CD1c-positive myeloid dendritic cell (primary cell): Measurements from ENCODE around the gene RYR3.

Experiments used
- DNase-seq: peaks from one replicate; pipeline ENCODE4 v3.0.0-alpha.2; 2016; ENCODE audit errors: extremely low spot score

Gene RYR3

DNA sequence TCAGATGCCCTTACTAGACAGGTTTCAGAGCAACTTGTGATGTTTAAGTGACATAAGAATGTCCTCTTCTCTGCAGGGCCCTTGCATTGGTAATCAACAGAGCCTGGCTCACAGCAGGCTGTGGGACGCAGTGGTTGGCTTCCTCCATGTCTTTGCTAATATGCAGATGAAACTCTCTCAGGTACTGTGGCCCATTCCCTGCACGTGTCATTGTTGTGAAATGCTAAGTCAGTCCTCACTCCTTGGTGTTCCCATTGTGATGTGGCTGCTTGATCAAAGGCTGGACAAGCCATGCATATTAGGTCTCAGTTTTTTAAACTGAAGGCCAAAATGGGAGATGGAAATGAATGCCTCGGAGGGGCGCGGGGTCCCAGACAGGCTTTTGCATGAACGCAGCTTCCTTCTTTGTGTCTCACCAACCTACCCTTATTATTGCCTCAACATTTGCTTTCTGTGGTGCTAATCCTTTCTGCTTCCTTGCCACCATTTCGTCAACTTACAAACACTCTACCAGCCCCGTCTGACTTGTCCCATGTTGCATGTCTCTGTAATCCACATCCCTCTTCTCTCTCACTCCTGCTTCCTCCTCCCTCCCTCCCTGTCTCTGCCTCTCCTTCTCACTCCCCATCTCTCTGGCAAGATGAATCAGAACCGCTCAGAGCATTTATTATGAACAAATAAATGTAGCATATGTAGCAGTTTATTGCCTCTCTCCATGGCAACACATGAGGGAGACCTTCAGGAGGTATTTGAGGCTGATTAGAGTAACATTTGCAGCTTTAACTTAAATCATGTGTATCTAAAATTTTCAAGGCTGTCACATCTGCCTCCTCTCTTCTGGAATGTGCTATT is 524.4 kb downstream of the RYR3 start:
- DNase-seq, result no peak

- DNase-seq, result no peak
Observed at GRCh38 chr15:33837294-33837693, 526.5 kb downstream of the RYR3 start.

GRCh38 chr15:33839540-33839939 is 528.8 kb downstream of the RYR3 start:
- DNase-seq, result no peak

DNA sequence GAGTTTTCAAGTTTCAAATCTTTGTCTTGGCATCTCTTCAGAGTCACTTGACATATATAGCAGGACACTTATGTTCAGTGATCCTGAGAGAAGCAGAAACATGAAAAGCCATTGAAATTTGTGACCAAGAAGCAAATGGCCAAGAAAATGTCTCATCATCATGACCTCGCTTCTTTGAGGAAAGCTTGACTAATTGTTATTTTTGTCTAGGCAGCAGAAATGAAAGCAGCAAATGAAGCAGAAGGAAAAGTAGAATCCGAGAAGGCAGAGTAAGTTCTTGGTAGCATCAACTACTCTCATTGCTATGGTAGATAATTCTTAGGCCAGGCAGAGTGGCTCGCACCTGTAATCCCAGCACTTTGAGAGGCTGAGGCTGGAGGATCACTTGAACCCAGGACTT is 529.8 kb downstream of the RYR3 start:
- no peak for DNase-seq

DNA sequence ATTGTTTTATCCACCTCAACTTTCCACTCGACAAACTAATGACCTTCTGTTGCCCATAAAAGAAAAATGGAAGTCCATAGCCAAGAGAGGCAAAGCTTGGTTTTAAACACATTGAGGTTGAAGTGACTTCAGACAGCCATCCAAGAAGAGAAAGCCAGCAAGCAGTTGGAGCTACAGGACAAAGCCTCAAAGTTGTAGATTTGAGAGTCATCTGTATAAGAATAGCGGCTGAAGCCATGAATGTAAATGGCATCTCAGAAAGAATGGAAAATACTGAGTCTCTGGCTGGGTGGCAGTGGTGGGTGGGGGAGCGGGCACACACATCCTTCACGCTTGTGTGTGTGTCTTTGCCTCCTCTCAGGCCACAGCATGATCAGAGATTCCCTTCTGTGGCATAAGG is 533.4 kb downstream of the RYR3 start:
- no peak for DNase-seq

- no peak for DNase-seq
Observed at GRCh38 chr15:33844597-33844996, 533.8 kb downstream of the RYR3 start.

GRCh38 chr15:33846142-33846541 is 535.4 kb downstream of the RYR3 start:
- DNase-seq, result no peak

GRCh38 chr15:33846862-33847261 is 536.1 kb downstream of the RYR3 start:
- DNase-seq, result no peak

DNA sequence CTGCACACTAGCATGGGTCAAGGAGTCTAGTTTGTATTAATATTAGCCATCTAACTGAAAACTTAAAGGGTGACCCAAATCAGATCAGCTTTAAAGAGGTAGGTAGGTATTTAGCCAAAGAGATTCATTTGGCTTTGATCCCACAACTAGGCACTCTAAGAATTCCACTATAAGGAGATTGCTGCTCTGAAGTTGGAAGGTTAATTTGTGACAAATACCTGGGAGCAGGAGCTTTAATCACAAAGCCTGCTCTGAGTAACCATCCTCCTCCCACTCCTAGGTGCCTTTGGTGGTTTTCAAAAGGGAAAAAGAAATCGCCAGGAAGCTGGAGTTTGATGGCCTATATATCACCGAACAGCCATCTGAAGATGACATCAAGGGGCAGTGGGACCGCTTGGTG is 537.2 kb downstream of the RYR3 start:
- no peak for DNase-seq

DNA sequence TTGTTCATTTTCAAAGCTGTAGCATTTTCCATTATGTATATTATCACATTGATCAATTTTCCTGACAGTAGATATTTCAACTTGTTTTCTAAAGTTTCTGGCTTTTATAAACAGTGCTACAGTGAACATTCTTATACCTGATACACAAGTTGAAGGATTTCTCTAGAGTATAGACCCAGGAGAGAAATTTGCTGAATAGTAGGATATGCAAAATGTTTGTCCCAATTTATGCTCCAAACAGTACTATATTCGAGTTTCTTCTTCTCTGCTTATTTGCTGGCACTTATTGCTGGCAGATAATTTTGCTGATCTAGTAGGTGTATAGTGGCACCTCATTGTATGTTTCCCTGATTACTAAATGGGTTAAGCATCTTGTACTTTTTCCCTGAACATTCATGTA is 540.3 kb downstream of the RYR3 start:
- no peak for DNase-seq

DNA sequence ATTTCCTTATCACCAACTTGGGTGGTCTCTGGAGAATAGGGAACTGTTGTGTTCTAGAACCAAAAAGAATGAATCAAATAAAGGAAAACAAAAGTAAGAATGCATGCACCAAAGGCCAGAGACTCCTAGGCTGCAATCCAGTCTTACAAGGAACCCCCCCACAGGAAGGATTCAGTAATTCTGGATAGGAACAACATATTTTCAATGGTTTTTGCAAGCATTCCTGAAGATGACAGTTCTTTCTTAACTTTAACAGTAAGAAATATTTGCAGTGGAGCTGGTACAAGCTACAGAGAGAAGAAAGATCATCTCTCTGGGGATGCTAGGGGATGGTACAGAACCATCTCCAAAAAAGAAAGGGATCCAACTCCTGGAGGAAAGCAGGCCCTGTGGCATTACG is 541.3 kb downstream of the RYR3 start:
- DNase-seq, result no peak

DNA sequence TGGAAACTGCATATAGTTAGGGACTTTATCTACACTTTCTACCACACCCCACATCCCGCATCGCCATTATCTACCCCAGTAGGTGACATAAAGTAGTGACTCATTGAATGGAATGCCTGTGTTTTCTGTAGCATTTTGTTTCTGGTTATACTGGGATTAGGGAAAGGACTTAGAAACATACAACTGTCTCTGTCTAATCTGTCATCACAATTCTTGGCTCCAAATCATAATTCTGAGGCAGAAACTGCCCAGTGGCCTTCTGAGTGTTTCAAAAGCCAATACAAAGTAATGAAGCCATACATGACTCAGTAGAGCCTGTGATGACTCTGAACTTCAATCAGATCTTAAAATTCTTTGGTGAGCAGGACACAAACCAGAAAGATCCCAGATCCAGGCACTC is 541.8 kb downstream of the RYR3 start:
- DNase-seq, result no peak

DNA sequence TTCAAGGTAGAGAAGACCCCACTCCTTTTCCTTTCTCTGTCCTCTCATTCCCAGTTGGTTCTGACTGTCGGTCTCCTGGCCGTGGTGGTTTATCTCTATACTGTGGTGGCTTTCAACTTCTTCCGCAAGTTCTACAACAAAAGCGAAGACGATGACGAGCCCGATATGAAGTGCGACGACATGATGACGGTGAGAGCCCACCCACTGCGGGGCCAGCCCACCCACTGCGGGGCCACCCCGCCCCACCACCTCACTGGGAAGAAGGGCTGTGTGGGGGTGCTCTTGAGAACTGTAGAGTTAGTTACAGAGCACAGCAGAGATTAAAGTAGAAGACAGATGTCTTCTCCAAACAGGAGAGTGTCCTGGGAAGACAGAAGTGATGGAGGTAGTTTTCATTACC is 547.0 kb downstream of the RYR3 start:
- no peak for DNase-seq

- no peak for DNase-seq
Observed at GRCh38 chr15:33858836-33859235, 548.1 kb downstream of the RYR3 start.

DNA sequence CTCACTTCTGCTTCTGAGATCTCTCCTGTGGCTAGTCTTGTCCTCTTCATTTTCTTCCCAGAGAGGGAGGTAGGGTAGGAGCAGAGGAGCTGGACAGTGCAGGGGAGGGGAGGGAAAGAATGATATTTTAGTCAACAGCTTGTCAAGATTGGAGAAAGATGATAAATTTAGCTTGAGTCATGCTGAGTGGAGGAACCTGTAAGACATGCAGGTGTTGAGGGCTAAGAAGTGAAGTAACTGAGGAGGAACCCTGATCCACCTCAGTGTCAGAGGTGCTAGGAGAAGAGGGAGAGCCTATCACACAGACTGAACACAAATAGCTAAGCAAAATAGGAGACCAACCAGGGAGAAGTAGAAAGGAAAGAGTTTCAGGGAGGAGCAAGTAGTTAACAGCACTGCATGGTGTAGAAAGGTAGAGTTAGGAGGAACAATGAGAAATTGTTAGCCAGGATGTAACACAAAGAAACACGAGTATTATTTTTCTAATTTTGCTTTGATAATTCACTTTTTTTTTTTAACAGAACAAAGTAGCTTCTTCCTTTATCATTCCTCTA is 549.3 kb downstream of the RYR3 start:
- no peak for DNase-seq

GRCh38 chr15:33860754-33861153 is 550.0 kb downstream of the RYR3 start:
- DNase-seq, result no peak

- no peak for DNase-seq
Observed at GRCh38 chr15:33864360-33865075, 553.8 kb downstream of the RYR3 start.

DNA sequence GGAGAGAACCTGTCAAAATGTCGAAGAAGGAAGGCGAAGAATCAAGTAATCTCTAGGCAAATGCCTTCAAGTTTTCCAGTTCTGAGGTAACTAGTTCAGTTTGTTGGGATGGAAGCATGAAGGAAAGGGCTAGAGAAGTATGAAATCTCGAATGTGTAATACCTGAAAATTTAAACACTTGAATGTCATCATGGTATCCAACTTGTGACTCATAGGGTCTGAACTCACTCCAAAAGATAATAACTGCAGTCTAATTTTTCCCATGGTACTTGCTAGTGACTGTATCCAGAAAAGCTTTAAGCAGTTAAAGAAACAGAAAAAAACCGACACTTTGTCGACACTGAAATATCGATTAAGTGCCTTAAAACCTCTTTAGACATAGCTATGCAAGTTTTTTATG is 554.6 kb downstream of the RYR3 start:
- no peak for DNase-seq

DNA sequence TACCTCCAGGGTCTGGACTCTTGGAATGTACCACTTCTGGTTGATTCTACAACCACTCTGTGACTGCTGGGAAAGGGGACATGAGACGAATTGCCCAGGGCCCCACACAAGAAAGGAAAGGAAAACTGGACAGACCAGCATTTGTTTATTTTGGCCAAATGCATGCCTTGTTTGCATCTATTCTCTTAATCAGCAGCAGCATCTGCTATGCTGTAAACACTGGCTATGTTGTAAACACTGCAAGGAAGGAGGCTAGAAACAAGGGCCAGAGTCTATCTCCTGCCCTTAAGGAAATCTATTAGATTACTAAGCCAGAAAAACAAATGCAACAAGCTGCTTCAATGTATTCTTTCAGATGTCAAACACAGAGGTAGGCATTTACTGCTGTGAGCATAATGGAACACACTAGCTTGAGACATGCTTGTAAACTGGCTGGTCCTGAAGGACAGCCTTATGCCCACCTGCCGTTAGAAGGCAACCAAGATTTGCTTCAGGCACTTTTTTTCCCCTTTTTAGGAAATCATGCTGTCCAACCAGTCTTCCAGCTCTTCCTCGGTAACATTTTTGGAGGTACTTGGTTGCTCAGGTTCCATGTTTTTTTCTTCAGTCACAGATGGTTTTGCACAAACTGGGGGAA is 555.5 kb downstream of the RYR3 start:
- DNase-seq, result no peak

DNA sequence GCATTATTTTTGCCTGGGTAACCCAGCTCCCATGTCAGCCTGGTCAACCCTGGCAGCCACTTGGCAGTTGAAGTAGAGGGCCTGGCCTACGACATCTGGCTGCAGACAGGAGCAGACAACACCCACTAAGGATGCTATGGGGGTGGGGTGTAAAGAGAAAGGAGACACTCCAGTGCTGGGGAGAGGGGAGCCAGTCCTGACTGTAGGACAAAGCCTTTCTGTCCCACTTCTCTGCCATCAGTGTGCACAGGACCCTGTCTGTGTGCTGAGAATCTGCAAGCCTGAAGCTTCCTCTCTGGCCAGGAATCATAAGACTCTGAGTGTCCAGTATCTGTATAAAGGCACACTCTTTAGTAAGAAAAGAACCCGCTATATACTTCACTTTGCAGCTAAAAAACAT is 561.2 kb downstream of the RYR3 start:
- no peak for DNase-seq

DNA sequence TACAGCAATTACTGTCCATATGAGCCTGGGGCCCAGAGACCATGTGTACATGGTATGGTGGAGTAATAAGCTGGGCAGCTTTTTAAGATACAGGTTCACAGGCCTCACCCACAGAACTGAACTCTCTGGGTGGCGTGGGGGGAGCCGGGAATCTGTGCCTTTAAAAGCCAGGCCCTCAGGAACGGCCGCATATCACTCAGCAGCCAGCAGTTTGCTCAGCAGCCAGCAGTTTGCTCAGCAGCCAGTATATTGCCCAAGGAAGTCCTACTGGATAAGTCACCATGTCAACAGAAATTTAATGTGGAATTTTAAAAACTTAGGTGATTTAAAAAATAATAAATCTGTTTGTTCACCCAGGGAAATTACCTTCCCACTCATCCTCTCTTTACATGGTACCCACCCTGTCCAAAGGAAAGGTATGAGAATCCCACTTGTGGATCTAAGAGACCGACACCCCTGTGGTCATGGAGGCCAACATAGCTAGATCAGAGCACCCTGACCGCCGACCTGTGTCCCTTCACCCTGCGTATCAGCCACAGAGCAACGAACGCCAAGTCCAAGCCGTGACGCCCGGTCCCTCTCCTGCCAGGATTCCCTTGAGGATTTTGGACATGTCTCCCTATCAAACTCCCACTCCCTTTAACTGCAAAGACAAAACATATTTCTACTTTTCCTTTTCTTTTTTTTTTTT is 561.8 kb downstream of the RYR3 start:
- no peak for DNase-seq

- no peak for DNase-seq
Observed at GRCh38 chr15:33874156-33874555, 563.4 kb downstream of the RYR3 start.
